Mucosa of descending colon (tissue), 3 donors: Measurements from ENCODE around the gene FOXP4. TPM values are rescaled to one million over a fixed set of nuclear protein-coding genes. Genes with fewer than 3 reads are reported as not detected.

Experiments
- ATAC-seq: fragments of 200-7000 bp; cut with Tn5 transposase; one replicate; pipeline ENCODE4 v1.9.1; 2020; ENCODE audit warnings: mild to moderate bottlenecking, moderate library complexity
- DNase-seq, 3 donors: peaks; one replicate each; pipeline ENCODE4 v3.0.0-alpha.2; 2020
- H3K36me3 ChIP-seq: fragments of 200-600 bp; one replicate; pipeline ENCODE4 v1.8.0; 2021; ENCODE audit warnings: low read depth, mild to moderate bottlenecking
- H3K4me1 ChIP-seq: fragments of 200-600 bp; one replicate; pipeline ENCODE4 v1.8.0; 2021; ENCODE audit warnings: low read depth, mild to moderate bottlenecking
- H3K4me3 ChIP-seq: fragments of 200-600 bp; one replicate; pipeline ENCODE4 v1.8.0; 2021; ENCODE audit warnings: mild to moderate bottlenecking
- H3K9me3 ChIP-seq: fragments of 200-600 bp; one replicate; pipeline ENCODE4 v1.8.0; 2021; ENCODE audit warnings: mild to moderate bottlenecking
- CTCF ChIP-seq: fragments of 200-600 bp; IDR thresholded peaks from one replicate; pipeline ENCODE4 v1.8.0; 2022; ENCODE audit warnings: antibody characterized with exemption, mild to moderate bottlenecking
- intact Hi-C, 2 donors: fragments of 100-400 bp; cut with DNase I in 1 of 2; cut with micrococcal nuclease in 1 of 2; formaldehyde crosslinking; loops; one replicate each; pipeline versions ENCODE4 v1.11.0 to v1.11.1; 2022; cut with DNase I, micrococcal nuclease
- long read RNA-seq, 2 donors: library from polyadenylated mRNA; unstranded; transcript quantifications; one replicate each; pipeline ENCODE4 v2.0.0, GENCODE V29; 2019 to 2021
- total RNA-seq, 3 donors: library from RNA; stranded (reverse); fragmentation: NEBNext Ultra II Directional in 2 of 3; extraction: Animal tissue kit (Norgen Biotek cat#: 25700) in 2 of 3; gene quantifications; one replicate each; pipeline versions ENCODE4 v1.2.1 to v1.2.4, GENCODE V29; 2021 to 2023
- donor health status: DM: no; HTN: no; CAD: no; lungs with moderate emphysema.
- donor health status: DM: no; HTN: no; CAD: no.
- donor health status: DM: no; HTN: yes; CAD: no.

The FOXP4 gene
- total RNA-seq = 10 to 100 TPM; 31.5 to 34.9 (median 33.8) TPM
- long read RNA-seq, donor 1, partial matches to known transcripts = 2 of 11 reads
- long read RNA-seq, donor 1, other reads (novel, unspliced or antisense) = 8 of 11 reads
- long read RNA-seq, donor 2 = 0 reads

GRCh38 chr6:41545703-41546474 lies at the start of gene FOXP4:
TSS of gene FOXP4 (plus strand) at chr6:41546381. CDS start at chr6:41565761, 19,380 bp downstream.
- intact Hi-C loops = no loop called here
- Histone ChIP-seq H3K4me1 (peaks cover 13% of the 10 kb centered on the region), H3K9me3 (no peaks in the 10 kb centered on the region), H3K4me3 (peak within 1 kb of the TSS; percentile 75), H3K36me3 (no peaks in the 10 kb centered on the region)
- no peak for TF ChIP-seq CTCF
- ATAC-seq (peak; percentile 92), DNase-seq (peak; percentile 89 to 94 (median 92))

- TF ChIP-seq CTCF = no peak
- Histone ChIP-seq H3K4me1 (no peaks in the 10 kb centered on the region), H3K36me3 (no peaks in the 10 kb centered on the region), H3K4me3 (no peak overlapping the region), H3K9me3 (no peaks in the 10 kb centered on the region)
- no peak for ATAC-seq
- intact Hi-C loops = no loop called here
- DNase-seq = no peak
Observed at GRCh38 chr6:41497573-41497972, 48.6 kb upstream of the FOXP4 start.

GRCh38 chr6:41497994-41498393 lies 48.2 kb upstream of the FOXP4 start:
- Histone ChIP-seq H3K9me3 (no peaks in the 10 kb centered on the region), H3K36me3 (no peaks in the 10 kb centered on the region), H3K4me3 (no peak overlapping the region), H3K4me1 (no peaks in the 10 kb centered on the region)
- DNase-seq (no peak), ATAC-seq (no peak)
- intact Hi-C loops = no loop called here
- no peak for TF ChIP-seq CTCF

GRCh38 chr6:41498968-41499599 lies 47.1 kb upstream of the FOXP4 start:
- no peaks in the 10 kb centered on the region for H3K36me3 ChIP-seq
- H3K4me3 ChIP-seq = no peak overlapping the region
- TF ChIP-seq CTCF = no peak
- DNase-seq (no peak), ATAC-seq (peak; percentile 56)
- peaks cover 2% of the 10 kb centered on the region for H3K4me1 ChIP-seq
- intact Hi-C loops = no loop called here
- no peaks in the 10 kb centered on the region for H3K9me3 ChIP-seq

GRCh38 chr6:41500561-41500960 lies 45.6 kb upstream of the FOXP4 start:
- Histone ChIP-seq H3K9me3 (no peaks in the 10 kb centered on the region), H3K4me3 (no peak overlapping the region), H3K36me3 (no peaks in the 10 kb centered on the region), H3K4me1 (peaks cover 16% of the 10 kb centered on the region)
- intact Hi-C loops = no loop called here
- ATAC-seq (no peak), DNase-seq (no peak)
- no peak for TF ChIP-seq CTCF
